ENCODE measurements around the gene MEIS1.

GRCh38 chr2:66435963-66436362 lies 1.0 kb downstream of the MEIS1 start:
- TF ChIP-seq, protein P1, sequence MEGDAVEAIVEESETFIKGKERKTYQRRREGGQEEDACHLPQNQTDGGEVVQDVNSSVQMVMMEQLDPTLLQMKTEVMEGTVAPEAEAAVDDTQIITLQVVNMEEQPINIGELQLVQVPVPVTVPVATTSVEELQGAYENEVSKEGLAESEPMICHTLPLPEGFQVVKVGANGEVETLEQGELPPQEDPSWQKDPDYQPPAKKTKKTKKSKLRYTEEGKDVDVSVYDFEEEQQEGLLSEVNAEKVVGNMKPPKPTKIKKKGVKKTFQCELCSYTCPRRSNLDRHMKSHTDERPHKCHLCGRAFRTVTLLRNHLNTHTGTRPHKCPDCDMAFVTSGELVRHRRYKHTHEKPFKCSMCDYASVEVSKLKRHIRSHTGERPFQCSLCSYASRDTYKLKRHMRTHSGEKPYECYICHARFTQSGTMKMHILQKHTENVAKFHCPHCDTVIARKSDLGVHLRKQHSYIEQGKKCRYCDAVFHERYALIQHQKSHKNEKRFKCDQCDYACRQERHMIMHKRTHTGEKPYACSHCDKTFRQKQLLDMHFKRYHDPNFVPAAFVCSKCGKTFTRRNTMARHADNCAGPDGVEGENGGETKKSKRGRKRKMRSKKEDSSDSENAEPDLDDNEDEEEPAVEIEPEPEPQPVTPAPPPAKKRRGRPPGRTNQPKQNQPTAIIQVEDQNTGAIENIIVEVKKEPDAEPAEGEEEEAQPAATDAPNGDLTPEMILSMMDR (IDR thresholded peaks at IDR 0.05): no peak
- TF ChIP-seq POLR2A (IDR thresholded peaks at IDR 0.05): no peak
